Vagina (tissue), 2 donors: ENCODE results near the gene PI4KA. TPM values are rescaled to one million over a fixed set of nuclear protein-coding genes. Genes with fewer than 3 reads are reported as not detected.

ENCODE experiments used
- DNase-seq, 2 donors: peaks; one replicate each; pipeline ENCODE4 v3.0.0-alpha.2; 2017; ENCODE audit errors: extremely low spot score in 2 of 2
- H3K27ac ChIP-seq: fragments of 200-600 bp; sonication (generic); one replicate; pipeline ENCODE4 v1.5.1; 2019
- H3K27me3 ChIP-seq: fragments of 200-600 bp; sonication (generic); one replicate; pipeline ENCODE4 v1.5.1; 2019
- H3K36me3 ChIP-seq, 2 donors: fragments of 200-600 bp; sonication (generic); one replicate each; pipeline ENCODE4 v1.5.1; 2017 to 2019
- H3K4me1 ChIP-seq: fragments of 200-600 bp; sonication (generic); one replicate; pipeline ENCODE4 v1.5.1; 2019
- H3K4me3 ChIP-seq, 2 donors: fragments of 200-600 bp; sonication (generic); 1 replicate in 1 of 2; 2 replicates in 1 of 2; pipeline ENCODE4 v1.5.1; 2016 to 2019
- H3K9me3 ChIP-seq: fragments of 200-600 bp; sonication (generic); one replicate; pipeline ENCODE4 v1.5.1; 2019
- POLR2A ChIP-seq, 2 donors: fragments of 450-650 bp; IDR thresholded peaks; one replicate each; pipeline ENCODE4 v1.6.1; 2017; ENCODE audit warnings: antibody characterized with exemption in 2 of 2, mild to moderate bottlenecking in 2 of 2, moderate library complexity in 2 of 2
- POLR2AphosphoS5 ChIP-seq, 2 donors: sonication (generic); formaldehyde crosslinking; IDR thresholded peaks; one replicate each; pipeline ENCODE4 v1.9.0; 2017; ENCODE audit warnings: antibody characterized with exemption in 2 of 2, mild to moderate bottlenecking in 2 of 2, low read depth in 1 of 2; ENCODE audit not compliant: insufficient read depth in 1 of 2
- intact Hi-C: fragments of 100-400 bp; cut with DNase I; formaldehyde crosslinking; loops from one replicate; pipeline ENCODE4 v1.15.1; 2023
- total RNA-seq: library from RNA; depleted of rRNA; stranded (reverse); fragments of >200 nt; gene quantifications from one replicate; pipeline ENCODE4 v1.2.3, GENCODE V29; 2016
- TF ChIP-seq, protein P1 (sequence below), 3 experiments: fragments of 450-650 bp in 2 of 3; fragments of 200-600 bp in 1 of 3; sonication (generic) in 1 of 3; IDR thresholded peaks; one replicate each; pipeline ENCODE4 v1.5.1; 2017 to 2019; ENCODE audit warnings: antibody characterized with exemption in 3 of 3, mild to moderate bottlenecking in 2 of 3, moderate library complexity in 2 of 3

The PI4KA gene
- total RNA-seq, 1 donor from 2014 or later: 135 TPM

DNA sequence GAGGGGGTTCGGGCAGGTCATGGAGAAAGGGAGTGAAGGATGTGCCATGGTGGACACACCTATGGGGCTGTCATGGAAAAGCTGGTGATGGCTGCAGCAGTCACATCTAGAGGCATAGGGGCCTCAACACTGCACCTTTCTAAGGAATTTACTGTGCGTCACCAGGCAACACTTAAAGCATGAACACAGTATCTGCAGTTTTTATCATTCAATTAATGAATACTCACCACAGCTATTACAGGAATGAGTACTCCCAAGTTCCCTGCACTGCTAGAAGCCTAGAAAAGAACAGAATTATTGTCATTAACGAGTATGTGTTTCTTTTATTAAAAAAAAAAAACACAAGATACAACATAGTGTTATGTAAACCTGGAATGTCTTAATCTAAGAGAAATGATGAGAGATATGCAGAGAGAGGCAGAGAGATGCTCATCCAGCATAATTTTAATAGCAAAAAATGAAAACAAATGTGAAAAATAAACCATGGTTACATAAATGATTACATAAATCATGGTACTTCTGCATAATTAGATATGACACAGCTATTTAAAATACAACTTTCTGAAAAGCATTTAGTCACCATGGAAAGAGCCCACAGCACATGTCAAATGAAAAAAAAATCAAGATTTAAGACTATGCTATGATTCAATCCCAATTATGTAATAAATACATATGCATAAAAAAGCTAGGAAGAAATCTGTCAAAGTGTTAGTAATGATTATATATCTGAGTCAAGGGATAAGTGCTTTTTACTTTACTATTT, 65.5 kb downstream of the PI4KA start:
- intact Hi-C loops: no loop called here
- DNase-seq: no peak
- no peaks in the 10 kb centered on the region for H3K4me1 ChIP-seq
- H3K36me3 ChIP-seq: peaks cover 0 to 61% of the 10 kb centered on the region in 2 donors
- H3K27ac ChIP-seq: no peak overlapping the region
- no peaks in the 10 kb centered on the region for H3K9me3 ChIP-seq
- no peaks in the 10 kb centered on the region for H3K27me3 ChIP-seq
- no peak for TF ChIP-seq POLR2A (IDR thresholded peaks at IDR 0.05)
- TF ChIP-seq, protein P1, sequence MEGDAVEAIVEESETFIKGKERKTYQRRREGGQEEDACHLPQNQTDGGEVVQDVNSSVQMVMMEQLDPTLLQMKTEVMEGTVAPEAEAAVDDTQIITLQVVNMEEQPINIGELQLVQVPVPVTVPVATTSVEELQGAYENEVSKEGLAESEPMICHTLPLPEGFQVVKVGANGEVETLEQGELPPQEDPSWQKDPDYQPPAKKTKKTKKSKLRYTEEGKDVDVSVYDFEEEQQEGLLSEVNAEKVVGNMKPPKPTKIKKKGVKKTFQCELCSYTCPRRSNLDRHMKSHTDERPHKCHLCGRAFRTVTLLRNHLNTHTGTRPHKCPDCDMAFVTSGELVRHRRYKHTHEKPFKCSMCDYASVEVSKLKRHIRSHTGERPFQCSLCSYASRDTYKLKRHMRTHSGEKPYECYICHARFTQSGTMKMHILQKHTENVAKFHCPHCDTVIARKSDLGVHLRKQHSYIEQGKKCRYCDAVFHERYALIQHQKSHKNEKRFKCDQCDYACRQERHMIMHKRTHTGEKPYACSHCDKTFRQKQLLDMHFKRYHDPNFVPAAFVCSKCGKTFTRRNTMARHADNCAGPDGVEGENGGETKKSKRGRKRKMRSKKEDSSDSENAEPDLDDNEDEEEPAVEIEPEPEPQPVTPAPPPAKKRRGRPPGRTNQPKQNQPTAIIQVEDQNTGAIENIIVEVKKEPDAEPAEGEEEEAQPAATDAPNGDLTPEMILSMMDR (IDR thresholded peaks at IDR 0.05): no peak
- TF ChIP-seq POLR2AphosphoS5 (IDR thresholded peaks at IDR 0.05; ENCODE audit: insufficient read depth in 1 of 2, low read depth in 1 of 2): no peak
- no peak overlapping the region for H3K4me3 ChIP-seq

- Histone ChIP-seq H3K27me3 (no peaks in the 10 kb centered on the region), H3K4me3 (no peak overlapping the region), H3K36me3 (peaks cover 0 to 61% of the 10 kb centered on the region in 2 donors), H3K27ac (no peak overlapping the region), H3K9me3 (no peaks in the 10 kb centered on the region), H3K4me1 (no peaks in the 10 kb centered on the region)
- intact Hi-C loops: no loop called here
- TF ChIP-seq POLR2A (IDR thresholded peaks at IDR 0.05) (no peak), POLR2AphosphoS5 (IDR thresholded peaks at IDR 0.05; ENCODE audit: insufficient read depth in 1 of 2, low read depth in 1 of 2) (no peak)
- TF ChIP-seq, protein P1 (IDR thresholded peaks at IDR 0.05): no peak
- DNase-seq: no peak
Measured at GRCh38 chr22:20792221-20792965, 66.2 kb downstream of the PI4KA start.

GRCh38 chr22:20788627-20789344, 69.8 kb downstream of the PI4KA start:
- TF ChIP-seq, protein P1 (IDR thresholded peaks at IDR 0.05): no peak
- TF ChIP-seq POLR2AphosphoS5 (IDR thresholded peaks at IDR 0.05; ENCODE audit: insufficient read depth in 1 of 2, low read depth in 1 of 2) (no peak), POLR2A (IDR thresholded peaks at IDR 0.05) (no peak)
- Histone ChIP-seq H3K27ac (no peak overlapping the region), H3K9me3 (no peaks in the 10 kb centered on the region), H3K36me3 (peaks cover 0 to 48% of the 10 kb centered on the region in 2 donors), H3K4me1 (no peaks in the 10 kb centered on the region), H3K27me3 (no peaks in the 10 kb centered on the region), H3K4me3 (no peak overlapping the region)
- intact Hi-C loops: no loop called here
- no peak for DNase-seq

DNA sequence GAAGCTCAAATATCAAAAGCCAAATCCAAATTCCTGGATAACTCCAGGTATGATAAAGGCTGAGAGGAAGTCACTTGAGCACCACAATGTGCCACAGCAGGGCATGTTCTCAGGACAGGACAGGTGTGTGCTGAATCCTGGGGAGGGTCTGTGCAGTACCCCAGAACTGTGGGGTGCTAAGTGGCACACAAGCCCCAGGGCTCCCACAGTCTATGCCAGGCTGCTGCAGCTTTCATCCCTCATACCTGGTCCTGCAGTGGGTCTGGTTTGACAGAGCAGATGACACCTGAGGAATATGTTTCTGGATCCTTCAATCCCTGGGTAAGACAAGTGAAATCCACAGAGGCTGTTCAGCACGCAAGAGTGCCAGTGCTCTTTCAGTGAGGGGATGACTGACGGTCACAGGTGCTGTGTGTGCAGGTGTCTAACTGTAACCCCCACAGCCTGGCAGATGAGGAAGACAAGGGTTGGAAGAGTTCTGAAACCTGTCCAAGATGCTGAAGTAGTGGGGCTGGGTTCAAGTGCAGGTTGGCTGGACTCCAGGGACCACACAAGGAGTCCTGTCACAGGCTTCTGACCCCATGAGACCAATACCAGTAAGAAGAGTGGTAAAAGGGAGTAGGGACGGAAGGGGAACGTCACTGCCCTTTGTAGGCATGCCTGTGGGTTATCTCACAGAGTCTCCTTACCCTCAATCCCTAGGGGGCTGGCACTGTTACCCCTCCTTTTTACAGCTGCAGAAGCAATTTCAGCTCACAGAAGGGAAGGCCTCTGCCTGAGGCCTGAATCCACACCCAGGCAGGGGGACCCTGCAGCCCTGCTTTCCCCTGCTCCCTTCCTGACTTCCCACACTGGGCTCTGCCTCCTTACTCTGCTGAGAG, 70.6 kb downstream of the PI4KA start:
- H3K9me3 ChIP-seq: no peaks in the 10 kb centered on the region
- no peak overlapping the region for H3K27ac ChIP-seq
- no peaks in the 10 kb centered on the region for H3K4me1 ChIP-seq
- no peaks in the 10 kb centered on the region for H3K27me3 ChIP-seq
- H3K36me3 ChIP-seq: peaks cover 0 to 47% of the 10 kb centered on the region in 2 donors
- TF ChIP-seq POLR2A (IDR thresholded peaks at IDR 0.05) (no peak), POLR2AphosphoS5 (IDR thresholded peaks at IDR 0.05; ENCODE audit: insufficient read depth in 1 of 2, low read depth in 1 of 2) (no peak)
- TF ChIP-seq, protein P1 (IDR thresholded peaks at IDR 0.05): no peak
- intact Hi-C loops: no loop called here
- no peak overlapping the region for H3K4me3 ChIP-seq
- DNase-seq: no peak
